LoVo (cell line): ENCODE data around the gene RNF181.
"Not testable (repeated sequence)": the region's sequence is repeated elsewhere in the genome, so short reads cannot be mapped to it uniquely, and the experiment has no call there.

ENCODE experiments used
- DNase-seq: peaks from one replicate; pipeline ENCODE4 v3.0.0-alpha.2; 2016; ENCODE audit warnings: low spot score

RNF181 gene

GRCh38 chr2:85596486-85597143 lies 1.1 kb downstream of the RNF181 start:
- no peak for DNase-seq

- DNase-seq, result no peak
These were observed 1.7 kb downstream of the RNF181 start for GRCh38 chr2:85597241-85597640.

- DNase-seq, result no peak
These were observed 3.2 kb downstream of the RNF181 start for GRCh38 chr2:85598594-85599340.

- no peak for DNase-seq
These were observed 4.1 kb downstream of the RNF181 start for GRCh38 chr2:85599468-85600234.

GRCh38 chr2:85600235-85600575 lies 4.7 kb downstream of the RNF181 start:
- DNase-seq, result no peak

GRCh38 chr2:85600951-85601770 lies 5.6 kb downstream of the RNF181 start:
- DNase-seq, result no peak

- no peak for DNase-seq
These were observed 6.4 kb downstream of the RNF181 start for GRCh38 chr2:85601771-85602475.

- peak; percentile 90 for DNase-seq
These were observed 7.1 kb downstream of the RNF181 start, which contains the start of gene TMEM150A for GRCh38 chr2:85602476-85603234. TSS of gene TMEM150A (minus strand) at chr2:85602698. CDS start at chr2:85601948, 750 bp downstream.

- not testable (repeated sequence) for DNase-seq
These were observed 8.5 kb downstream of the RNF181 start for GRCh38 chr2:85604133-85604444.

- DNase-seq, result no peak
These were observed 9.2 kb downstream of the RNF181 start for GRCh38 chr2:85604568-85605339.

GRCh38 chr2:85605406-85606115 lies 10.0 kb downstream of the RNF181 start:
- DNase-seq, result no peak

GRCh38 chr2:85606116-85606455 lies 10.5 kb downstream of the RNF181 start:
- no peak for DNase-seq

- no peak for DNase-seq
These were observed 12.0 kb downstream of the RNF181 start for GRCh38 chr2:85607268-85608215.

GRCh38 chr2:85611217-85611704 lies 15.7 kb downstream of the RNF181 start:
- no peak for DNase-seq

- DNase-seq, result peak; percentile 90
These were observed 16.4 kb downstream of the RNF181 start, which contains the start of gene C2orf68 for GRCh38 chr2:85611705-85612587. TSS of gene C2orf68 (minus strand) at chr2:85612066. CDS start at chr2:85611984, 82 bp downstream.

- no peak for DNase-seq
These were observed 18.4 kb downstream of the RNF181 start for GRCh38 chr2:85613717-85614515.
